ENCODE measurements around the gene PRKG1. TPM values are rescaled to one million over a fixed set of nuclear protein-coding genes. Genes with fewer than 3 reads are reported as not detected.

The PRKG1 gene
- total RNA-seq, 1 experiment from 2014 or later = not detected

DNA sequence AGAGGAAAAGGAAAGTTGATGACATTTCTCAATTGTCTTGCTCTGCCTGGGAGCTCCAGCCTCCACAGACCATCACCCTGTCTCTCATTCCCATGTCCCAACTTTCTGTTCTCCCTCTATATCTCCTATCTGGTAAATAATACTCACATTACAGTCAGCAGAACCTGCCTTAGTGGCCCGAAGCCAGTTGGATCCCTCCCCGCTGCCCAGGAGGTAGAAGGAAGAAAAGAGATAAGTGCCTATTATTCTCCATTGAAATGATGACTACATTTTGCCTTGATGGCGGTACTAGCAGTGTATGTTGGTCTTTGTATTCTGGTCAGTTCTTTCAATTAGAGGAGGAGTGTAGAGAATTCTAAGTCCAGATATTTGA, 533.2 kb downstream of the PRKG1 start:
- no peak for DNase-seq (ENCODE audit: low read depth)
- in situ Hi-C loops (cut with HindIII; ENCODE audit: low pct_unique_long_range_greater_than_20kb, low sequenced_read_pairs) = no loop called here

DNA sequence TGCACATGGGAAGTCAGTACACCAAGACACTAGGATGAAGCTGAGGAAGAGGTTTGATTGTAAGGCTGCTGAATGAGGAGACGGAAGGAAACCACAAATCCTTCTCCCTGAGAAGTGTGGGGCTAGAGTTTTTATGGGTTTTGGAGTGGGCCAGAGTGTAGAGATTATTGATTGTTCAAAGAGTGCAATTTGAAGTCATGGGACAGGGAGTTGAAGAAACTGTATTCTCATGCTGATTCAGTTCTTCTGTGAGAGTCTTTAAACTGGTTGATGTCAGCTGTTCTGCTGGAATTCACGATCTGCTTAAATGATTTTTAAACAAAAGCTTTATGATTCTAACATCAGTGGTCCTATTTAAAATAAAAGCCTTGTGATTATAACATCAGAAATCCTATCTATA, 533.9 kb downstream of the PRKG1 start:
- in situ Hi-C loops (cut with HindIII; ENCODE audit: low pct_unique_long_range_greater_than_20kb, low sequenced_read_pairs) = no loop called here
- no peak for DNase-seq (ENCODE audit: low read depth)

DNA sequence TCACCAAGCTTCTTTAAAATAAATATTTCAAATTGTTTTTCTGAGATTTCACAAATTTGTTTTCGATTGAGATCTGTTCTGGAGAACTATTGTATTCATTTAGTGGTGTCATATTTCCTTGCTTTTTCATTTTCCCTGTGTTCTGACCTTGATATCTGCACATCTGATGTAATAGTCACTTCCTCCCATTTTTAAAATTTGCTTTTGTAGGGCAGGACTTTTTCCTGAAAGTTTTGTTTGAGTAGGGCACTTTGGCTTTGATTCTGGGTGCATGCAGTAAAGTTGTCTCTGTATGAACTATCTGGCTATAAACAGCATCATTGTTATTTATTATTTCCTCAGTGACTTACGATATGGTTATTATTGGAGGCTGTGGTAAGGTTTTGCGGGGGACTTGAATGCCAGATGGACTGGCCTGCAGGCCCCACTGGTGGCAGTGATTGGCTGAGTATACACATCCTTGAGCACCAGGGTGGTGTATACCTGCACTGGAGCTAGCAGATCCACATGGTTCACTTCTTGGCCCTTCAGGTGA, 541.5 kb downstream of the PRKG1 start:
- in situ Hi-C loops (cut with HindIII; ENCODE audit: low pct_unique_long_range_greater_than_20kb, low sequenced_read_pairs) = no loop called here

DNA sequence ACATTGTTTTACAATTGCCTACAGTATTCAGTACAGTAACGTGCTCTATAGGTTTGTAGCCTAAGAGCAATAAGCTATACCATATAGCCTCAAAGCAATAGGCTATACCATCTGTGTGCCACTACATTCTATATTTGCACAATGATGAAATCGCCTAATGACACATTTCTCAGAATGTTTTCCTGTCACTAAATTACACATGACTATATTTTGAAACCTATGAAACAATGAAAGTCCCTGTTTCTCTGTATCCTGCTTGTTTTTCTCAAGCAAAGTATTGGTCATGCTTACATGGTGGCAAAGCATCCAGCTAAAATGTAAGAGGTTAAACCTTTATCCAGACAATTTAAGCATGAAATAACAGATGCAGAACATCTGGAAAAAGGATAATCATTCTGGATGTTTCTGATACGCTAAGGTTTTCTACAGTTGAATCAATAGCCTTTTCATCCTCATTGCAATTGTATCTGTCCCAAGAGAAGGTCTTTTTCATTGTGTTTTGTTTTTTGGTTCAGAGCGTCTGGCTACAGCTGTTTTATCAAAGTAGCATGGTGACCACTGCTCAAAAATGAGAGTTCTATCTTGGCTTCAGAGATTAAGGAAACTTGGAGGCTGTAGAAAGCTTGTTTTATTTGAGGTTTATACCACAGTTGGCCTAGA, 543.4 kb downstream of the PRKG1 start:
- in situ Hi-C loops (cut with HindIII; ENCODE audit: low pct_unique_long_range_greater_than_20kb, low sequenced_read_pairs) = no loop called here
- no peak for DNase-seq (ENCODE audit: low read depth)

More for the DNA sequence above, 541.5 kb downstream of the PRKG1 start:
- no peak for DNase-seq (ENCODE audit: low read depth)

DNA sequence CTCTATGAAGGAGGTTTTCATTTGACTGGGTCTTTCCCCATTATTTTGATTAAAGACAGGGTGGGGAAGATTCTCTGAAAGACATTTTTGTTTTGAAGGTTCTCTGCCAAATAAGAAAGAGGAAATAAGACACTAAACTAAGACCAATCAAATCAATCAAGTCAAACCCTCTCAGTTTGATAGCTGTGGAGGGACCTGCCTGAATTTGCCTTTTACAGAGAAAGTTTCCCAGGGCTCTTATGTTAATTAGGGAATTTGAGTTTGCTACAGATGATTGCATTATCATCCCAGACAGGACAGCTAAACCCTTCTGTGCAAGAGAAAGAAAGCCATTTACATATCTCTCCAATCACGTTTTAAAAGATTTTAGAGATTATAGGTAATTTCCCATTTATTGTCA, 545.1 kb downstream of the PRKG1 start:
- in situ Hi-C loops (cut with HindIII; ENCODE audit: low pct_unique_long_range_greater_than_20kb, low sequenced_read_pairs) = no loop called here
- no peak for DNase-seq (ENCODE audit: low read depth)

DNA sequence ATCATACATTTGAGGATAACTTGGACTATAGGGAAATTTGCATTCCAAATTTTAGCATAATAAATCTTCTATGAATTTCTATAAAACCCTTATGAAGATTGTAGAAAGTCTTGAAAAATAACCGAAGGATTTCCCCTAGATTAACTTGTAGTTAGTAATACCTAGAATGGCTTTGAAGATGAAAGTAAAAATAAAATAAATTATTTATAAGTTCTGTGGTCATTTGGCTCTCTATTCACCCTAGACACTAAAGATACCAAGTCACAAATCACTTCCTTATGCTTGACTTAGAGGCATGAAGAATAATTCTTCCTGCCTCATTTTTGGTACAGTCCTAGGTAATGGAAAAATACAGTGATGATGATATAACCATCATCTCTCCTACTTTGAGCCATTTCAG, 545.8 kb downstream of the PRKG1 start:
- in situ Hi-C loops (cut with HindIII; ENCODE audit: low pct_unique_long_range_greater_than_20kb, low sequenced_read_pairs) = no loop called here
- DNase-seq (ENCODE audit: low read depth) = no peak

DNA sequence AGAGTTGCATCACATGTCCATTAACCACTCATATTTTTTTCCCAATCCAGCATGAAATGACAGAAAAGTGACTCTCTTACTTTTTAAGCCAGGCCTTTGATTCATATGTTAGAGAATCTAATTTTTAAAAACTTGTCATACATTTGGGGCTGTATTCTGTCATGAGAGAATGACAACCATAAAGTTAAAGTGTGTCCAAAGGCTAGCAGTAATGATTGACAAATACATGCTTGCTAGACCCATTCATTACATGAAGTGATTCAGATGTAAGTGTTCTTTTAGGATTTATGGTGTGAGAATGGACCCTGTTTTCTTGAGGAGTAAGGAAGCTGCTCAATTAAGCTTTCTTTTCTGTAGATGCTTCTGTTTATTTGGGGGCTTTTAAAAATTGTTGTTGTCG, 549.7 kb downstream of the PRKG1 start:
- in situ Hi-C loops (cut with HindIII; ENCODE audit: low pct_unique_long_range_greater_than_20kb, low sequenced_read_pairs) = no loop called here

DNA sequence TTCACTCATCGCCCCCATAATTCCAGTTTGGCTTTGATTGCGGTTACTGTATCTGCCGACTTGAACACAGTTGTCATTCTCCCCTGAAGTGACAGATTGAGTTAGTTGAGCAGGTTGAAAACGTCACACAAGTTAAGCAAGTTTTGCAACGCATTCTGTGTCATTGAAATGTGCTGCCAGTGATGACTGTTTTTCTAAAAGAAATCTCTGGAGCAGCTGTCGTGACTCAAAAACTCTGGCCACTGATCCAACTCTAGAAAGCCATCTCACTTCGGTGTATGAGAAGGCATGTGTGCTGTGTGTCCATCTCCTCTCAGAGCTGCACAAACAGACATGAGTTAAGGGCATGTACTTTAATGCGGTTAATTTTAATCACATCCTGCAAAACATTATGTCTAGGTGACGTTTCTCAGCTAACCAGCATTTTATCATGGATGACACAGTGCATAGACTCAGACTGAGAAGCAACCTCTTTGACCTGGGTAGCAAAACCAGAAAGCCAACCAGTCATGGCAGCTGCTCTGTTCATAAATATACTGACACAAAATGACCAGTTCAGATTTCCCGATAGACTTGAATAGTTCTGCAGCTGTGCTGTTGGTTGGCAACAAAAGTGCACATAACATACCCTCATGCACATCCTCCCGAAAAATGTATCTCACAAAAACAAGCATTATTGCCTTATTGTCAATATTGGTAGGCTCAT, 555.8 kb downstream of the PRKG1 start:
- in situ Hi-C loops (cut with HindIII; ENCODE audit: low pct_unique_long_range_greater_than_20kb, low sequenced_read_pairs) = no loop called here
- no peak for DNase-seq (ENCODE audit: low read depth)

More for the DNA sequence above, 549.7 kb downstream of the PRKG1 start:
- no peak for DNase-seq (ENCODE audit: low read depth)

DNA sequence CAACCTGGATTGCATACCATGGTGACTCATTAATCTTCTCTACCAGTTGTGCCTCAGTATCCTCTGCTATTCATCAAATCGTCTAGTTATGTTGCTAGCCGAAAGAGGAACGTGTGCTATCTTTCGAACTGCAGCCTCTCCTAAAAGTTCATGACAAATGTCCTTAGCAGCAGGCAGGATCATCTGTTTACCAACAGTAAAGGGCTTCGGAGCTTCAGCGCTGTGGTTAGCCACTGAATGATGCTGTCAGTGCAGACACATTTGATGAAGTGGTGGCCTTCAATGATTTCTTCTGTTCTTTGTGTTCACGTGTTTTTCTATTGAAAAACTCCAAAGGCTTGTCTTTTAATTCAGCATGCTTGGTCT, 556.3 kb downstream of the PRKG1 start:
- no peak for DNase-seq (ENCODE audit: low read depth)
- in situ Hi-C loops (cut with HindIII; ENCODE audit: low pct_unique_long_range_greater_than_20kb, low sequenced_read_pairs) = no loop called here

DNA sequence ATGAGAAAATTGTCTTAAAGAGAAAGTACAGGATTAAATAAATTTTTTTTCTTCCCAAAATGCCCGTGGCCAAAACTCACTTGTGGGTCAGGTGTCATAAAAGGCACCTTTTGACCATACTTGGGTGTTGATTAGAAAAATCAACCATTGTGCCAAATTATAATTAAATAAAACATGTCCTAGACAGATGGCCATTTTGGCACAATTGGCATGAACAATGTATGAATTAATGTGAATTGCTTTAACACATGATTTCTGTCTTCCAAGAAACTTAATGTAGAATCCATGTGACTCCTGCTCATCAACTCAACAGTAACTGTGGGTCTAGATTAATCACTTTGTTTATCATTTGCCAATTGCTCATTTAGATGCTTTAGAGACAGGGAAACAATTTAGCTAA, 561.1 kb downstream of the PRKG1 start:
- DNase-seq (ENCODE audit: low read depth) = no peak
- in situ Hi-C loops (cut with HindIII; ENCODE audit: low pct_unique_long_range_greater_than_20kb, low sequenced_read_pairs) = no loop called here

DNA sequence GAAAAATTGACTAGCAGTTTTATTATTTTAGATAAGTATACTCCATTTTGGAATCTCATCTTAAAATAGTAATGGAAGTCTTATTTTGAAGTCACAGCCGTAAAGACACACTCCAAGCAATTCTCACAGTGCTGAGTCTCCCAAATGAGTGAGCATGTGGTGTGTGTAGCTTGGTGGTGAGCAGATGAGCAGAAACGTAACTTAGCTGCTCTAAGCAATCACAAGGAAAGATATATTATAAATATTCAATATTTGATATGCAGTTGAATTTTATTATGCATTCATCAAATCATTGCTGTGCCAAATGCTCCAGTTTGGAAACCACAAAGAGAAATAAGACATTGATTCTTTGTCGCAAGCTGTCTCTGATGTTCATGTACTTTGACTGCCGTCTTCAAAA, 563.9 kb downstream of the PRKG1 start:
- no peak for DNase-seq (ENCODE audit: low read depth)
- in situ Hi-C loops (cut with HindIII; ENCODE audit: low pct_unique_long_range_greater_than_20kb, low sequenced_read_pairs) = no loop called here

DNA sequence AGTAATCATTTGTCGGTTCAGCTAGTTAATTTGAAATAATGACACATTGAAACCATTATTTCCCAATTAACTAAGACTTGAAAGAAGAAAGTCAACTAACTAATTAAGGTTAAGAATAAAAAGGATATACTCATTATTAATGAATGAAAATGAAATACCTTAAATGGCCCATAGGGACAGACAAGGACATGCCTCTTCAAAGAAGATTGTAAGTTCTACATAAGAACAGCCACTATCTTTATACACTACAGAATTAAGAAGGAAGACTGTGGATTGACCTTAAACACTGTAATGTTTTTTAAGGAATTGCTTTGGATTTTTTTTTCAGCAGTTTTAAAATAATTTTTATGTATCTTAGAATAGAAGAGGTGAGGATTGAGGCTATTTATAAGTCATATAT, 564.5 kb downstream of the PRKG1 start:
- DNase-seq (ENCODE audit: low read depth) = no peak
- in situ Hi-C loops (cut with HindIII; ENCODE audit: low pct_unique_long_range_greater_than_20kb, low sequenced_read_pairs) = no loop called here

DNA sequence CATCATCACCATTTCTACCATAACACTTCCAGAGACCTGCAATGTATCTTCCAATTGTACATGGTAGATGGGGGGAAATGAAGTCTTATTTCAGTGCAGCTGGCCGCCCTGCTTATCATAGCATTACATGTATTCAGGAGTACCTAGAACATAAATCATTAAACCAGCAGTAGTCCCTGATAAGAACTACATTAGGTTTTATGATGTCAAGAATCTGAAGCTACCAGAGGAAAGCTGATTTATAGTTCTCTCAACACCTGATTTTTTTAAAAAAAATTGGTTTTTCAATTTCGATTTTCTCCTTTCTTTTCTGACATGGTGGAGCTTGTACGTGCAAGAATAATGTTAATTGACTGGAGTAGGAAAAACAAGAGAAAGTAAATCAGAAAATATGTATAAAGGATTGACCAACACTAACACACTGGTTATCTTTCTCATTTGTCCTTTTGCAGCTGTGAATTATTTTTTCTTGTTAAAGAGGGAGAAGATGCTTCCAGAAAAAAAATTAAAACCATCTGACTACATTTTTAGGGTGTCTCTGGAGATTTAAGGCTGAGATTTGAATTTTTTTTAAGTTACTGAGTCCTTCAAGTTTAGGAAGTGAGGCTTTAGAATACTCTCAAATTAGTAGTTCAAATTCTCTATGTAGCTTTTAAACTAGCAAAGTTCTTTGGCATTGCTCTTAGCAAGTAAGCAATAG, 566.0 kb downstream of the PRKG1 start:
- DNase-seq (ENCODE audit: low read depth) = no peak
- in situ Hi-C loops (cut with HindIII; ENCODE audit: low pct_unique_long_range_greater_than_20kb, low sequenced_read_pairs) = no loop called here

DNA sequence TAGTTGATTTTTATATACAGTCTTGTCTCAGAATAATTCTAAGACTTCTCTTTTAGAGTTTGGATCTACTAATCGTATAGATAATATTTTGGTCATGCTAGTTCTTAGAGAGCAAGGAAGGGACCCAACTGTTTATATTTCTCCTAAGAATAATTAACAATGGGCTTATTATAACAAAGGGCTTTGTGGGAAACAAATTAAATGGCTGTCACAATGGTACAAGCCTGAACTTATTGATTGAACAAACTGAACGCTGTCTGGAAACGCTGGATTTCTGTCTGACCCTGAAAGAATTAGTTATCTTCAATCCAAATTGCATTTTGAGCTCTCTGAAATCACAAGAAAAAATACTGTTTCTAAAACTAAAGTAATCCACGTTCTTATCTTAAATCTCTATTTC, 568.3 kb downstream of the PRKG1 start:
- in situ Hi-C loops (cut with HindIII; ENCODE audit: low pct_unique_long_range_greater_than_20kb, low sequenced_read_pairs) = no loop called here
- no peak for DNase-seq (ENCODE audit: low read depth)

DNA sequence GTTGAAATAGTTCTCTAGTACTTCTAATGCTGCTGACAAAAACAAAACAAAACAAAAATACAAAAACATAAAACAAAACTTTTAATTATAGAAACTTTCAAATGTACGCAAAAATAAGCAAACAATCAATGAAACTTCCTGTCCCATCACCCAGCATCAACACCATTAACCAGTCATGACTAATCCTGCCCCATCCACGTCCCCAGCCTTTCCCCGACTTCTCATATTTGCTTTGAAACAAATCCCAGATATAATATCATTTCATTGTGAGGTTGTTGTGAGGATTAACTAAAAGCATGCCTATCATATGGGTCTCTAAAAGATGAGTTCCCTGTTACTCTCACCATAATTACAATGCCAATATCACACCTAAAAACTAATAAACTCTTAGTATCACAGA, 569.4 kb downstream of the PRKG1 start:
- in situ Hi-C loops (cut with HindIII; ENCODE audit: low pct_unique_long_range_greater_than_20kb, low sequenced_read_pairs) = no loop called here
- no peak for DNase-seq (ENCODE audit: low read depth)

DNA sequence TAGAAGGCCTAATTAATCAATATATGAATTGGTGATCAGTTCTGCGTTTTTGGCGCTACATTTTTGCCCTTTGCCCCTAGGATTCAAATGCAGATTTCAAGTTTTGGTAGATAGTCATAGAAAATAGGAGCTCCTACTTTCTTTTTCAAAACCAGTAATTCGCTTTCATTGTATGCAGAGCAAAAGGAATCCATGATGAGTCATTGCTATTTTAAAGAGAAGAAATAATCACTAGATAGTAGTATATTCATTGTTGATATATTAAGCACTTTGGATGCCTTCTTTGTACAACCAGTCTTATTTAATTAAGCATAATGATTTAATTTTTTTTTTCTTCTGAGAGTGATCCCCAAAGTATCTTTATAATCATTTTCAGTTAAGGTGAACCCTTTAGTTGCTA, 574.8 kb downstream of the PRKG1 start:
- no peak for DNase-seq (ENCODE audit: low read depth)
- in situ Hi-C loops (cut with HindIII; ENCODE audit: low pct_unique_long_range_greater_than_20kb, low sequenced_read_pairs) = no loop called here

DNA sequence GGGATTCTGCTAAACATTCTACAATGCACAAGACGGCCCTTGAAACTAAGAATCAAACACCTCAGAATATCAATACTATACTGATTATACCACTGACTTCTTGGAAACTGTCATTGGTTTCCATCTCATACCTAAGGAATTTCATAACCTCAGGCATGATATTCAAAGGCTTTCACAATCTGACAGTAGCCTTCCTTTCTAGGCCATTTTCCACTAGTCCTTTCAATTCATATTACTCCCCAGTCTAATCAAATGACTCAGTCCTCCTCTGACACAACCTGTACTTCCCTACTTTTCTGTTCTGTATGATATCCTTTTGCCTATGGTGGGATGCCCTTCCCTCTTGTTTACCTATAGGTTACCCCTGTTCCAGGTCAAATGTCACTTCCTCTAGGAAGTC, 576.8 kb downstream of the PRKG1 start:
- in situ Hi-C loops (cut with HindIII; ENCODE audit: low pct_unique_long_range_greater_than_20kb, low sequenced_read_pairs) = no loop called here
- no peak for DNase-seq (ENCODE audit: low read depth)

DNA sequence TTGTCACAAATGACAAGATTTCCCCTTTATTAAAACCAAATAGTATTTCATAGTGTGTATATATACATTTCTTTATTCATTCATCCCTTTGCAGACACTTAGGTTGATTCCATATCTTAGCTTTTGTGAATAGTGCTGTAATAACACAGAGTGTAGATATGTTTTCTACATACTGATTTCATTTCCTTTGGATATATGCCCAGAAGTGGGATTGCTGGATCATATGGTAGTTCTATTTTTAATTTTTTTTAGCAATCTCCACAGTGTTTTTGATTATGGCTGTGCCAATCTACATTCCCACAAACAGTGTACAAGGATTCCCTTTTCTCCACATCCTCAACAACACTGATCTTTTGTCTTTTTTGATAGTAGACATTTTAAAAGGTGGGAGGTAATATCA, 578.7 kb downstream of the PRKG1 start:
- DNase-seq (ENCODE audit: low read depth) = no peak
- in situ Hi-C loops (cut with HindIII; ENCODE audit: low pct_unique_long_range_greater_than_20kb, low sequenced_read_pairs) = no loop called here

DNA sequence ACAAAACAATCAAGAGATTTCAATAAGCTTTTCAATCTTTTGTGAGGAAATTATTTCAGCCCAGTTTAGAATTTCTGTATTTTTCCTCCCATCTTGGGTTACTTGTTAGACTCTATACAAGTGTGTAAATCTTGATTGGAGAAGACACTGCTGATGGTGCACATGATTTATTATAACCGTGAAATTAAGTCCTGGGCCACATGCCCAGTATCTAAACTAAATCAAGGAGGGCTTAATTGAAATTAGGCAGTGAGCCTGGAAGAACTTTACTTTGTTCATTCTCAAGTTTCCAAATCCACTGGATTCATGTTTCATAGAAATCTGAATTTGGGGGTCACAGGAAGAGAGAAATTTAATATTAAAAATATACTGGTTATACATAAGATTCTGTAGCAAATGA, 580.6 kb downstream of the PRKG1 start:
- no peak for DNase-seq (ENCODE audit: low read depth)
- in situ Hi-C loops (cut with HindIII; ENCODE audit: low pct_unique_long_range_greater_than_20kb, low sequenced_read_pairs) = no loop called here
